CD8-positive, alpha-beta memory T cell (primary cell): ENCODE results near the gene KCNH8. TPM values are rescaled to one million over a fixed set of nuclear protein-coding genes. Genes with fewer than 3 reads are reported as not detected.

Experiments
- CTCF ChIA-PET: fragments of 350-600 bp; sonication (Branson Sonifier 250); formaldehyde crosslinking; loops from one replicate; lab custom pipeline; 2021; ENCODE audit warnings: antibody characterized with exemption; lab: Charles Lee
- POLR2A ChIA-PET: fragments of 350-600 bp; sonication (Branson Sonifier 250); formaldehyde crosslinking; loops from one replicate; lab custom pipeline; 2021; ENCODE audit warnings: antibody characterized with exemption; lab: Charles Lee
- DNase-seq, 5 donors: peaks; one replicate each; pipeline versions ENCODE4 v3.0.0 to v3.0.0-alpha.2; 2020 to 2022; ENCODE audit warnings: mixed read lengths in 1 of 5
- H3K27ac ChIP-seq: one replicate; pipeline ENCODE4 v1.7.0; 2013; ENCODE audit warnings: low read depth, mild to moderate bottlenecking, low read length, moderate library complexity
- H3K27me3 ChIP-seq: 2 replicates; pipeline ENCODE4 v1.7.0; 2013; ENCODE audit warnings: low read length, mild to moderate bottlenecking; ENCODE audit not compliant: insufficient read depth, poor library complexity, severe bottlenecking
- H3K36me3 ChIP-seq: 2 replicates; pipeline ENCODE4 v1.7.0; 2013; ENCODE audit warnings: mild to moderate bottlenecking, low read length, moderate library complexity; ENCODE audit not compliant: insufficient read depth
- H3K4me1 ChIP-seq: 2 replicates; pipeline ENCODE4 v1.7.0; 2013; ENCODE audit warnings: mild to moderate bottlenecking, low read length, moderate library complexity; ENCODE audit not compliant: insufficient read depth
- H3K4me3 ChIP-seq: 2 replicates; pipeline ENCODE4 v1.7.0; 2013; ENCODE audit warnings: mild to moderate bottlenecking, low read length
- H3K9me3 ChIP-seq: 2 replicates; pipeline ENCODE4 v1.7.0; 2013; ENCODE audit warnings: mild to moderate bottlenecking, low read length
- H3K27ac Mint-ChIP-seq, 8 donors: one replicate each; pipeline ENCODE4 v1.8.0; 2020 to 2021; ENCODE audit warnings: mixed read lengths in 8 of 8, mild to moderate bottlenecking in 6 of 8, inconsistent platforms in 3 of 8, moderate library complexity in 3 of 8
- H3K27me3 Mint-ChIP-seq, 2 donors: one replicate each; pipeline ENCODE4 v1.8.0; 2020 to 2021; ENCODE audit warnings: mixed read lengths in 2 of 2, mild to moderate bottlenecking in 1 of 2, moderate library complexity in 1 of 2
- H3K36me3 Mint-ChIP-seq, 3 donors: one replicate each; pipeline ENCODE4 v1.8.0; 2020 to 2021; ENCODE audit warnings: mixed read lengths in 3 of 3, inconsistent platforms in 1 of 3, mild to moderate bottlenecking in 1 of 3
- H3K4me1 Mint-ChIP-seq, 3 donors: one replicate each; pipeline ENCODE4 v1.8.0; 2020 to 2021; ENCODE audit warnings: mixed read lengths in 3 of 3, inconsistent platforms in 1 of 3, mild to moderate bottlenecking in 1 of 3
- H3K4me3 Mint-ChIP-seq, 7 donors: one replicate each; pipeline ENCODE4 v1.8.0; 2020 to 2021; ENCODE audit warnings: mixed read lengths in 7 of 7, mild to moderate bottlenecking in 6 of 7, moderate library complexity in 4 of 7, inconsistent platforms in 2 of 7
- H3K9me3 Mint-ChIP-seq, 5 donors: one replicate each; pipeline ENCODE4 v1.8.0; 2020 to 2022; ENCODE audit warnings: mixed read lengths in 5 of 5, mild to moderate bottlenecking in 3 of 5, moderate library complexity in 2 of 5, inconsistent platforms in 1 of 5
- polyA plus RNA-seq: library from polyadenylated mRNA; unstranded; fragments of 300-500 nt; fragmentation: Illumina TruSeq; gene quantifications from one replicate; pipeline ENCODE4 v1.2.3, GENCODE V29; 2021
- total RNA-seq, 2 experiments: library from RNA; stranded (reverse); gene quantifications; one replicate each; pipeline ENCODE4 v1.2.3, GENCODE V29; 2021

KCNH8 gene
- total and polyA plus RNA-seq, 3 experiments from 2014 or later = not detected

- no peaks in the 10 kb centered on the region for H3K9me3 ChIP-seq
- Mint-ChIP-seq H3K4me1 (no peaks in the 10 kb centered on the region), H3K36me3 (no peaks in the 10 kb centered on the region), H3K27me3 (peaks cover 0 to 2% of the 10 kb centered on the region in 2 donors), H3K4me3 (no peak overlapping the region), H3K27ac (no peak overlapping the region), H3K9me3 (peaks cover 0 to 3% (median 0%) of the 10 kb centered on the region in 5 donors)
- no peaks in the 10 kb centered on the region for H3K27me3 ChIP-seq
- no peaks in the 10 kb centered on the region for H3K36me3 ChIP-seq
- POLR2A ChIA-PET = no interaction called here
- DNase-seq = no peak
- H3K4me1 ChIP-seq = no peaks in the 10 kb centered on the region
- no peak overlapping the region for H3K27ac ChIP-seq
- CTCF ChIA-PET = no interaction called here
- H3K4me3 ChIP-seq = no peak overlapping the region
These were observed 106.6 kb downstream of the KCNH8 start for GRCh38 chr3:19254784-19255338.

GRCh38 chr3:19256313-19256712, 108.0 kb downstream of the KCNH8 start:
- ChIA-PET POLR2A (no interaction called here), CTCF (interaction anchor here (0.8 kb wide), 1 partner anchor 610 kb away, joined by 3 read pairs; no protein-coding TSS in a partner anchor)
- no peak overlapping the region for H3K4me3 Mint-ChIP-seq
- no peaks in the 10 kb centered on the region for H3K4me1 Mint-ChIP-seq
- no peak overlapping the region for H3K27ac ChIP-seq
- H3K9me3 Mint-ChIP-seq = peaks cover 0 to 3% (median 0%) of the 10 kb centered on the region in 5 donors
- no peak overlapping the region for H3K27ac Mint-ChIP-seq
- H3K36me3 Mint-ChIP-seq = no peaks in the 10 kb centered on the region
- no peaks in the 10 kb centered on the region for H3K4me1 ChIP-seq
- no peak overlapping the region for H3K4me3 ChIP-seq
- no peak for DNase-seq
- H3K36me3 ChIP-seq = no peaks in the 10 kb centered on the region
- H3K9me3 ChIP-seq = no peaks in the 10 kb centered on the region
- no peaks in the 10 kb centered on the region for H3K27me3 Mint-ChIP-seq
- H3K27me3 ChIP-seq = no peaks in the 10 kb centered on the region

- peaks cover 0 to 5% (median 0%) of the 10 kb centered on the region in 5 donors for H3K9me3 Mint-ChIP-seq
- H3K4me3 Mint-ChIP-seq = no peak overlapping the region
- no peaks in the 10 kb centered on the region for H3K36me3 ChIP-seq
- POLR2A ChIA-PET = no interaction called here
- no peaks in the 10 kb centered on the region for H3K4me1 Mint-ChIP-seq
- H3K27ac Mint-ChIP-seq = peak overlapping the region in 1 of 8 donors; percentile 61
- no peak overlapping the region for H3K4me3 ChIP-seq
- no peaks in the 10 kb centered on the region for H3K27me3 Mint-ChIP-seq
- H3K4me1 ChIP-seq = no peaks in the 10 kb centered on the region
- CTCF ChIA-PET = no interaction called here
- no peak overlapping the region for H3K27ac ChIP-seq
- DNase-seq = no peak
- H3K27me3 ChIP-seq = no peaks in the 10 kb centered on the region
- no peaks in the 10 kb centered on the region for H3K36me3 Mint-ChIP-seq
- H3K9me3 ChIP-seq = no peaks in the 10 kb centered on the region
These were observed 115.3 kb downstream of the KCNH8 start for GRCh38 chr3:19263606-19264005.

GRCh38 chr3:19264424-19264823, 116.1 kb downstream of the KCNH8 start:
- Histone ChIP-seq H3K36me3 (no peaks in the 10 kb centered on the region), H3K4me3 (no peak overlapping the region), H3K4me1 (no peaks in the 10 kb centered on the region), H3K27ac (no peak overlapping the region), H3K27me3 (no peaks in the 10 kb centered on the region), H3K9me3 (no peaks in the 10 kb centered on the region)
- Mint-ChIP-seq H3K36me3 (no peaks in the 10 kb centered on the region), H3K4me1 (no peaks in the 10 kb centered on the region), H3K9me3 (peaks cover 0 to 5% (median 0%) of the 10 kb centered on the region in 5 donors), H3K4me3 (no peak overlapping the region), H3K27ac (no peak overlapping the region), H3K27me3 (no peaks in the 10 kb centered on the region)
- CTCF ChIA-PET = no interaction called here
- POLR2A ChIA-PET = no interaction called here
- no peak for DNase-seq

- Mint-ChIP-seq H3K4me1 (no peaks in the 10 kb centered on the region), H3K36me3 (no peaks in the 10 kb centered on the region), H3K27ac (peak overlapping the region in 1 of 8 donors; percentile 32), H3K4me3 (no peak overlapping the region), H3K27me3 (no peaks in the 10 kb centered on the region), H3K9me3 (peaks cover 0 to 5% (median 0%) of the 10 kb centered on the region in 5 donors)
- POLR2A ChIA-PET = no interaction called here
- no peaks in the 10 kb centered on the region for H3K4me1 ChIP-seq
- H3K36me3 ChIP-seq = no peaks in the 10 kb centered on the region
- no peak for DNase-seq
- H3K4me3 ChIP-seq = no peak overlapping the region
- CTCF ChIA-PET = no interaction called here
- H3K9me3 ChIP-seq = no peaks in the 10 kb centered on the region
- no peak overlapping the region for H3K27ac ChIP-seq
- no peaks in the 10 kb centered on the region for H3K27me3 ChIP-seq
These were observed 118.7 kb downstream of the KCNH8 start for GRCh38 chr3:19267040-19267439.

GRCh38 chr3:19270481-19270880, 122.2 kb downstream of the KCNH8 start:
- Histone ChIP-seq H3K27me3 (no peaks in the 10 kb centered on the region), H3K9me3 (no peaks in the 10 kb centered on the region), H3K4me3 (no peak overlapping the region), H3K36me3 (no peaks in the 10 kb centered on the region), H3K4me1 (no peaks in the 10 kb centered on the region), H3K27ac (no peak overlapping the region)
- no peak for DNase-seq
- no peaks in the 10 kb centered on the region for H3K4me1 Mint-ChIP-seq
- CTCF ChIA-PET = no interaction called here
- POLR2A ChIA-PET = no interaction called here
- H3K36me3 Mint-ChIP-seq = no peaks in the 10 kb centered on the region
- no peaks in the 10 kb centered on the region for H3K27me3 Mint-ChIP-seq
- H3K27ac Mint-ChIP-seq = no peak overlapping the region
- H3K9me3 Mint-ChIP-seq = peaks cover 0 to 5% (median 0%) of the 10 kb centered on the region in 5 donors
- H3K4me3 Mint-ChIP-seq = no peak overlapping the region

- Histone ChIP-seq H3K9me3 (no peaks in the 10 kb centered on the region), H3K27me3 (no peaks in the 10 kb centered on the region), H3K4me1 (no peaks in the 10 kb centered on the region), H3K36me3 (no peaks in the 10 kb centered on the region), H3K27ac (no peak overlapping the region), H3K4me3 (no peak overlapping the region)
- Mint-ChIP-seq H3K4me3 (no peak overlapping the region), H3K27me3 (no peaks in the 10 kb centered on the region), H3K27ac (no peak overlapping the region), H3K9me3 (peaks cover 0 to 3% (median 0%) of the 10 kb centered on the region in 5 donors), H3K4me1 (no peaks in the 10 kb centered on the region), H3K36me3 (no peaks in the 10 kb centered on the region)
- ChIA-PET POLR2A (no interaction called here), CTCF (no interaction called here)
- no peak for DNase-seq
These were observed 124.0 kb downstream of the KCNH8 start for GRCh38 chr3:19272296-19272695.

GRCh38 chr3:19273091-19273490, 124.8 kb downstream of the KCNH8 start:
- H3K36me3 ChIP-seq = no peaks in the 10 kb centered on the region
- Mint-ChIP-seq H3K4me3 (no peak overlapping the region), H3K27ac (no peak overlapping the region), H3K4me1 (no peaks in the 10 kb centered on the region), H3K36me3 (no peaks in the 10 kb centered on the region), H3K9me3 (peaks cover 0 to 3% (median 0%) of the 10 kb centered on the region in 5 donors), H3K27me3 (peaks cover 0 to under 1% of the 10 kb centered on the region in 2 donors)
- POLR2A ChIA-PET = no interaction called here
- H3K27ac ChIP-seq = no peak overlapping the region
- no peaks in the 10 kb centered on the region for H3K27me3 ChIP-seq
- H3K9me3 ChIP-seq = no peaks in the 10 kb centered on the region
- CTCF ChIA-PET = no interaction called here
- no peaks in the 10 kb centered on the region for H3K4me1 ChIP-seq
- no peak overlapping the region for H3K4me3 ChIP-seq
- no peak for DNase-seq
